ENCODE results near the gene PRKG1.

GRCh38 chr10:51244309-51244708 is 170.0 kb downstream of the PRKG1 start:
- TF ChIP-seq CTCF (IDR thresholded peaks at IDR 0.05; ENCODE audit: control extremely low read depth in 1 of 3, insufficient read depth in 1 of 3, low read depth in 1 of 3, low read length in 3 of 3) (no peak), E2F6 (IDR thresholded peaks at IDR 0.05) (no peak), POLR2A (IDR thresholded peaks at IDR 0.05; ENCODE audit: control extremely low read depth in 1 of 2, low read depth in 2 of 2, low read length in 2 of 2) (no peak), RAD21 (IDR thresholded peaks at IDR 0.05 in 1 of 2, conservative IDR thresholded peaks at IDR 0.05 in 1 of 2; ENCODE audit: low read depth in 2 of 2, low read length in 2 of 2) (no peak), POU5F1 (IDR thresholded peaks at IDR 0.05; ENCODE audit: low read depth, low read length) (no peak), ATF2 (IDR thresholded peaks at IDR 0.05; ENCODE audit: low read length) (no peak), POLR2AphosphoS5 (IDR thresholded peaks at IDR 0.05; ENCODE audit: low read depth, low read length) (no peak), CHD1 (IDR thresholded peaks at IDR 0.05; ENCODE audit: low read depth, low read length) (no peak), JUN (IDR thresholded peaks at IDR 0.05; ENCODE audit: low read depth, low read length) (no peak), EZH2 (IDR thresholded peaks at IDR 0.05; ENCODE audit: low read depth, low read length, severe bottlenecking) (no peak), GABPA (IDR thresholded peaks at IDR 0.05; ENCODE audit: borderline replicate concordance, insufficient read depth, low read length) (no peak), EP300 (IDR thresholded peaks at IDR 0.05; ENCODE audit: borderline replicate concordance in 1 of 2, low read depth in 2 of 2, low read length in 2 of 2) (no peak), TCF12 (IDR thresholded peaks at IDR 0.05; ENCODE audit: low read depth, low read length) (no peak), USF2 (IDR thresholded peaks at IDR 0.05; ENCODE audit: low read length) (no peak)

All from H1 (cell line).